Activated CD8-positive, alpha-beta memory T cell treated with anti-CD3 and anti-CD28 coated beads for 36 hours (primary cell): ENCODE measurements around the gene SLC38A9. TPM values are rescaled to one million over a fixed set of nuclear protein-coding genes. Genes with fewer than 3 reads are reported as not detected.

Experiments used
- CTCF ChIA-PET: fragments of 350-600 bp; sonication (Branson Sonifier 250); formaldehyde crosslinking; loops from one replicate; lab custom pipeline; 2021; ENCODE audit warnings: antibody characterized with exemption; lab: Charles Lee
- POLR2A ChIA-PET: fragments of 350-600 bp; sonication (Branson Sonifier 250); formaldehyde crosslinking; loops from one replicate; lab custom pipeline; 2021; ENCODE audit warnings: antibody characterized with exemption; lab: Charles Lee
- total RNA-seq, 2 experiments: library from RNA; stranded (reverse); gene quantifications; one replicate each; pipeline ENCODE4 v1.2.3, GENCODE V29; 2021

The SLC38A9 gene
- total RNA-seq, 2 experiments from 2014 or later = 19.2 to 21.2 TPM

DNA sequence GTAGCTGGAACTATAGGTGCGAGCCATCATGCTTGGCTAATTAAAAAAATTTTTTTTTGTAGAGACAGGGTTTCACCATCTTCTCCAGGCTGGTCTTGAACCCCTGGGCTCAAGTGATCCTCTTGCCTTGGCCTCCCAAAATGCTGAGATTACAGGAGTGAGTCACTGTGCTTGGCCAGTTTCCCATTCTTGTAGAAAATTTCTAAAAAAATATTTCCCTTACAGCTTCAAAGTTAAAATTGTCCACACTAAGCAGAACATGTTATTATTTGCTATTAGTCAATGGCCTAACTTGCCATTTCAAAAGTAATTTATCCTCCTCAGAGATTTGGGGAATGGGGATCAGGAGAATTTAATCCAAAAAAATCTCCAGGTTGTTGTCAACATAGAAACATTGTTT is 40.1 kb downstream of the SLC38A9 start:
- POLR2A ChIA-PET = no interaction called here
- CTCF ChIA-PET = no interaction called here

DNA sequence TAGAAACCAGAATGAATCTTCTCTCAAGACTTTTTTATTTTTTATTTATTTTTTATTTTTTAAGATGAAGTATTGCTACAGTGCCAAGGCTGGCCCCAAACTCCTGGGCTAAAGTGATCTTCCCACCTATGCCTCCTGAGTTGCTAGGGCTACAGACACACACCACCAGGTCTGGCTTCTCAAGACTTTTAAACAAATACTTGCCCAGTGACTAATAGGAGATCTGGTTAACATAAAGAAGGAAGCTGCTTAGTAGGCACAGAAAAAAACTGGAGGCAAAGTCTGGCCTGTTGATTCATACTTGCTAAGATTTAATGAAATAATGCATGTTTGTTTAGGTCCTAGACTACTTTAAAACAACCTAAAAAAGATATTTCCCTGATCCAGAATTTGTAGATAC is 43.8 kb downstream of the SLC38A9 start:
- CTCF ChIA-PET = no interaction called here

DNA sequence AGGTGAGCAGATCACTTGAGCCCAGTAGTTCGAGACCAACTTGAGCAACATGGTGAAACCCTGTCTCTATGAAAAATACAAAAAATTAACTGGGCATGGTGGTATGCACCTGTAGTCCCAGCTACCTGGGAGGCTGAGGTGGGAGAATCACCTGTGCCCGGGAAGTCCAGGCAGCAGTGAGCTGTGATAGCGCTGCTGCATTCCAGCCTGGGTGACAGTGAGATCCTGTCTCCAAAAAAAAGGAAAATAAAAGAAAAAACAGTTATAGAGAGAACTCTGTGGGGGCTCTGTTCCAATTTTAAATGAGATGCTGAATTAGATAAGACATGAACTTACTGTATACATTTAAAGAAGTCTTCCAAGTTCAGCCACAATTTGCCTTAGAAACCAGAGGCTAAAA is 44.2 kb downstream of the SLC38A9 start:
- CTCF ChIA-PET = no interaction called here
- POLR2A ChIA-PET = no interaction called here

More for the DNA sequence above, 43.8 kb downstream of the SLC38A9 start:
- POLR2A ChIA-PET = no interaction called here

DNA sequence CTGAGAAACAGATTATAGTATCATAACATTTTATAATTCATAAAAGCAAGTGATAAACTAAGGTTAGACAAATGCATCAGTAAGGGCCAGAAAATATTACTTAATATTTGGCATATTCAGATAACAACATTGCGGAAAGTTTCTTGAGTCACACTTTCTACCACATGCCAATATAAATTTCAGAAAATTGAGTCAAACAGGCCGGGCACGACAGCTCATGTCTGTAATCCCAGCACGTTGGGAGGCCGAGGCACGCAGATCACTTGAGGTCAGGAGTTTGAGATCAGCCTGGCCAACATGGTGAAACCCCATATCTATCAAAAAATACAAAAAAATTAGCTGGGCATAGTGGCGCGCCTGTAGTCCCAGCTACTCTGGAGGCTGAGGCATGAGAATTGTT is 47.1 kb downstream of the SLC38A9 start:
- ChIA-PET POLR2A (interaction anchor here (0.7 kb wide), 1 partner anchor 11 kb away, joined by 4 read pairs; no protein-coding TSS in a partner anchor), CTCF (no interaction called here)

DNA sequence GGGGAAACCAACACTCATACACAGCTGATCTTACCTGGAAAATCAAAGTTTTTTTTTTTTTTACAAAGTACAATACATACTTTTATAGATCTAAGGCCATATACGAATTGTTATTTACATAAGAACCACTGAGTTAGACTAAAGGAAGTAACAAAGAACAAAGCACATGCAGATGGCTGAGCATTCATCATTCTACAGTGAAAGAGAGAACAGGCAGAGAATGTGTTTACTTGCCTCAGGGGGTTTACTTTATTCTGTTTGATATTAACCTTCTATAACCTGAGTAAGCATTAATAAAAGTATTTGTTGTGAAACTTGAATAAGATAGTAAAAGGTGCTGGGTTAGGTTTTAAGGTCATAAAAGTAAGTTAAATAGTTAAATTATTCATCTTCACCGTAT is 54.7 kb downstream of the SLC38A9 start:
- CTCF ChIA-PET = no interaction called here
- POLR2A ChIA-PET = no interaction called here

DNA sequence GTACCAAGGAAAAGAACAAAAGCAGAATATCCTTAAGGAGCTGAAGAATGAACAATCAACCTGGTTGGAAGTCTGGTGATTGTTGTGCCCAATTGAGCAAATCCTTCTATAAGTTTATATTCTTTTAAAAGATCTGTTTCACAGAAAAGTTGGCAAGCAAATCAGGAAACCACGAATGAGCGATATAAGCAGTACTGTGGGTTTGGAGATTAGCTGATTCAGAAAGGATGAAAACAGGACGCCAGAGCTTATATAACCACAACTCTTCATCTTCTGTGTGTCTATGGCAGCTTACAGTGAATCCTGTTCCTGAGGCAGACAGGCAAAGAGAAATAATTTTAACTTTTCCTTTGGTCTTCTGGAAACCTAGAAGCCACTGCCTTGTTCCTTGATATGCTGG is 61.7 kb downstream of the SLC38A9 start:
- POLR2A ChIA-PET = no interaction called here
- CTCF ChIA-PET = no interaction called here

DNA sequence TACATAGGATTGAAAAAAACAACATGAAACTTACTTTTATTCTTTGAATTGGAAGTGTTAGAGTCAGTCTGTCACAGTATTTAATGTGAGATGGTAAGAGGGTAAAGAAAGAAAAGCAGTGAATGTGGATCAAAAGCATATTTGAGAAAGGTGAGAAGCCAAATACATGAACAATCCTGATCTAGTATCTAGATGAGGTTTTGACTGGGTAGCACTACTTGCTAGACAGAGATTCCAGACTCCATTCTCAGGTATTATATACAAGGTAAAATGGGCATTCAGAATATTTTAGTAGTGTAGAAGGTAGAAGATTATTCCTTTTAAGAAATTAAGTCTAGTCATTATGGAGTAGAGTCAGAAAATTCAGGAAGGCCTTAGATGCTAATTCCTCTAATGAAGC is 62.2 kb downstream of the SLC38A9 start:
- ChIA-PET CTCF (no interaction called here), POLR2A (no interaction called here)

DNA sequence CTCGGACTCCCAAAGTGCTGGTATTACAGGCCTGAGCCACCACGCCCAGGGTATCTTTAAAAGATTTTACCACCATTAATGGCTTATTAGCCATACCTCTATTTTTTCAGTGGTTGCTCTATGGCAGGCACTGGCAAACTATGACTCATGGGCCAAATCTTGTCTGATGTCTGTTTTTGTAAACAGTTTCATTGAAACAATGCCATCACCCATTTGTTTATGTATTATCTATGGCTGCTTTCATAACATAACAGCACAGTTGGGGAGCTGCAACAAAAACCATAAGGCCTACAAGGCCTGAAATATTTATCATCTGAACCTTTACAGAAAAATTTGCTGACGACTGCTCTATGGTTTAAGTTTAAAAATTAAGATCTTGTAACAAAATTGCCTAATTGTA is 66.8 kb downstream of the SLC38A9 start:
- CTCF ChIA-PET = no interaction called here
- POLR2A ChIA-PET = no interaction called here

DNA sequence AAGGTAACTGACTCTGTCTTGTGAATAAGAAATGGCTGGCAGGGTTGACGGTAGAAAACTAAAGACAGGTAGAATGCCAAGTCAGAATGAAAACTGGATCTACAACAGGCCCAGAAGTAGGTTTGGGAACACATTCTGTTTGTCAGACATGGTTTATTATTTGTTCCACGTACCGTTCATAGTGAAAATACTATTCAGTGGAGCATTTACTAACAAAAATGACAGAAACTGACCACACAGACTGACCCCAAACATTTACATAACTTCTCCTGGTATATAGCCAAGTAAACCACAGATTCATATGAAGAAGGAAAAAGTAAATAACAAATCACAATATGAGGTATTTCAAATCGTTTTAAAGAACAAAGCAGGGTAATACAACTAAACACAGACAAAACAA is 73.7 kb downstream of the SLC38A9 start:
- POLR2A ChIA-PET = no interaction called here
- CTCF ChIA-PET = no interaction called here

DNA sequence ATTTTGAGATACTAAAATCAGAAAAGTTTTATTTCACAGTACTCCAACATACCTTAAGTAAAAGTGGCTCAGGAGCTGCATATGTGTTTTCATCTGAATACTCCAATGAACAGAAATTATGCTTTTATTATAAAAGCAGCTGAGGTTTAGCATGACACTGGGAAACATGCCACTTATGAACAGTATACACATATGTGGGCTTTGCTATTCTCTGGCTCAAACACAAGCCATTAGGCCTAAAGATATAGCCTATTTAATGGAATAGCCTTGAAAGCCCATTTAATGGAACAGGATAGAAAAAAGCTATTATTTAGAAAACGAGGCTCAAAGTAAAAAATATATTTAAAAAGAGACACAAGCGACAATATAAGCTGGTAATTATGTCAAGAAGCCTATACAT is 74.1 kb downstream of the SLC38A9 start:
- CTCF ChIA-PET = no interaction called here

DNA sequence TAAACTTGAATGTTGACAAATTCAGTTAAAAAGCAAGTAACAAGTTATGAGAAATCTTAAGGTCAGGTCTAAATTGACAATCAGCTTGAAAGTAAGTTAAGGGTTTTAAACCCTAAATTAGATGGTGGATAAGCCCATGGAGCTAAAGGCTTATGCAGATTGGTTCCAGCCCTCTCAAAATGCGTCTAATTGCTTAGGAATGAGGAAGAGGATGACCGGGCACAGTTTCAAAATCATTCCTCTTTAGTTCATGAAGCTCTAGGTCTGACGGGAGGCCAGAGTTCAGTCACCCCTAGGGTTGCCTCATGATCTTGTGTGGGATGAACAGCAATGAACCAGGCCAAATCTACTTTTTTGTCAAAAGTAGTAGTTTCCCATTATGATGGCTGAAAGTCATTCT is 75.4 kb downstream of the SLC38A9 start:
- ChIA-PET CTCF (no interaction called here), POLR2A (interaction anchor here (0.6 kb wide), 1 partner anchor 15 kb away, joined by 3 read pairs; no protein-coding TSS in a partner anchor)

More for the DNA sequence above, 74.1 kb downstream of the SLC38A9 start:
- POLR2A ChIA-PET = no interaction called here

DNA sequence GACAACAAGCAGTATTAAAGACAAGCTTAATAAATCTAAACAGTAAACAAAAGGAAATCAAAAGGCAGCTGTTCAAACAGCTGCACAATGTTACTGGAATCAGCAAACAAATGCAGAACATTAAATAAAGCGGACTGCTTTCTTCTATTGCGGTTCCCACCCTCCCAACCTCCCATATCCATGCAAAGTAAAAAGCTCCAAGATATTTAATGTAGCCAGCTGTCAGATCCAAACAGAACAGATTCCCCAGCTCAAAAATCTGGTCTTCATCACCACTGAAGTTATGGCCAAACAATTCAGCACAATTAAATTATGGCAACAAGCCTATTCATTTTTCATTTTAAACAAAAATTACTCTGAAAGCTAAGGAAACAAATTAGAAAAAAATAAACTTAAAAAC is 75.9 kb downstream of the SLC38A9 start:
- ChIA-PET POLR2A (no interaction called here), CTCF (interaction anchor here (0.6 kb wide), 1 partner anchor 15 kb away, joined by 3 read pairs; no protein-coding TSS in a partner anchor)

DNA sequence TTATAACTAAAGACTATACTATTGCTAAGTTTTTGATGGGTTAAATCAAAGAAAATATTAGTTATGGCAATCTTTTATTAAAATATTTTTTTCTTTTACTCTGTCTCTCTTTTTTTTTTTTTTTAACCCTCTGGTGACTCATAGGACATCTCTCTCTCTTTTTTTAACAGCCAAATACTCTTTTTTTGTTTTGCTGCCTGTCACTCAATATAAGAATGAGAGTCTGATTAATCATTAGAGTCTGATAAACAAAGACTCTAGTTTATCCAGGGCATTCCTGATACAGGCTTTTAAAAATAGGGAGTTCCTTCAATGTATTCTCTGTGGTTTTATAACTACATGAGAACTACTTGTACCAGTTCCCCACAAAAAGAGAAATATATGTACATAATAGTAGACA is 77.3 kb downstream of the SLC38A9 start:
- CTCF ChIA-PET = no interaction called here
- POLR2A ChIA-PET = no interaction called here

DNA sequence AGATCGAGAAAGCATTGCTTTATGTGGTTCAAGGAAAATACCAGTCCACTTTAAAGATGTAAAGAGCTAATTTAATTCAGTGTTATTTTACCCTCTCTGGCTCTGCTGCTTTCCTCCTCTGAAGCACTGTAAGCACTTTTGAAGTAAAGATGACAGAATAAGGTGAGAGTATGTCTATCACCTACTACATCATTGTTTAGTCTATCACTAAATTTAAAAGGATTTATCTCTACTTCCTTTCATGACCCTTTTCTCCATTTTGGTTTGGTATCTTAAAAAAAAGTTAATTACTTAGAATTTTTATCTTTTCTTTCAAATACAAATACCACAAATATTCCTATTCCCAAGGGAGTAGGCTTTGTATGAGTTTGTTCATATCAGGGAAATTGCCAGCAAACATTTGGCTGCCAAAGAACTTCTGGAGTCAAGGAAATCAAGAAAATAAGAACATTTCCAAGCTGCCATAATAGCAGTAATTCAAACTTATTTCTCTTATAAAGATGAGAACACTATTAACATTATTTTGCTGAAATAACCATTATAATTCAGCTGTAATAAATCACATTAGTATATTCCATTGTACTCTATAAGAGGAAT is 77.8 kb downstream of the SLC38A9 start:
- CTCF ChIA-PET = no interaction called here
- POLR2A ChIA-PET = no interaction called here

DNA sequence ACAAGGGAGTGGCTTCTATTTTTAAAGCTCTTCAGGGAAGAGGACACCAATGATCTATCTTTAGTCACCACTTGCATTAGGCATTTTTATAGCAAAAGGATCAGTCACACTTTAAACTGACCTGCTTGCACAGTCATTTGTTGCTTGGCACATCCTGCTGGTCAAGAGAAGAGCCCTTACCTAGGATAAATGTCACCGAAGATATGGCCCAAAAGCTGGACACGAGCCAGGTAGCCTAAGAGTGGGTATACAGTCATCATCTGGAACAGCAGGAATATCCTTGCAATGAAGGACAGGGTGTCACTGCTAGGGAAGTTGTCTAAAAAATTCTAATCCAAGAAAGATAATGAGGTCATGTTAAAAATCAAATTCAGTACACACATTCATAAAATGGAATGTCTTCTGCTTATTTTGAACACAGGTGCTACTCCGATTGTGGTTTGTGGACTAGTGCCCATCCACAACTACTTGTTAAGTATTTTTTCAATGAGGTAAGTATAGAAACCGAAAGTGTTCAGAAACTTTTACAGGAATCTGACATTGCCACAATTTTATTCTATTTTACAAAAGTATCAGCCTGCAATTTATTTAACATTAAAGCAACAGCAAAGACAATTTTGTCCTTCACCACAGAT is 78.4 kb downstream of the SLC38A9 start:
- ChIA-PET POLR2A (no interaction called here), CTCF (no interaction called here)

DNA sequence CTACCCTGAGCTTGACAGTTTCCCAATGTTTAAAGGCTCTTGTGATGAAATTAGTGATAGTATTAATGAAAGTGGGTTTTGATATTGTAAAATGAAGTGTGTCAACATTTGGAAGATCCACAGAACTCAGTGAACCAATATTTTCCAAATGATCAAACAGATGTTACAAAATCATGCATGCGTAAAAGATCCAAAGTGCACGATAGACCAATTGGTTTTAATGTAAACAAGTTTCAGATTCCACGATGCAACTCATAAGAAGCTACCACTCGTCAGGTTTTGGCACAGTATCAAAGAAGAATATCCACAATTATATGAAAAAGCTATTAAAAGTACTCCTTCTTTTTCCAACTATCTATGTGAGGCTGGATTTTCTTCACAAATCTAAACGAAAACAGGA is 82.3 kb downstream of the SLC38A9 start:
- ChIA-PET CTCF (no interaction called here), POLR2A (no interaction called here)

DNA sequence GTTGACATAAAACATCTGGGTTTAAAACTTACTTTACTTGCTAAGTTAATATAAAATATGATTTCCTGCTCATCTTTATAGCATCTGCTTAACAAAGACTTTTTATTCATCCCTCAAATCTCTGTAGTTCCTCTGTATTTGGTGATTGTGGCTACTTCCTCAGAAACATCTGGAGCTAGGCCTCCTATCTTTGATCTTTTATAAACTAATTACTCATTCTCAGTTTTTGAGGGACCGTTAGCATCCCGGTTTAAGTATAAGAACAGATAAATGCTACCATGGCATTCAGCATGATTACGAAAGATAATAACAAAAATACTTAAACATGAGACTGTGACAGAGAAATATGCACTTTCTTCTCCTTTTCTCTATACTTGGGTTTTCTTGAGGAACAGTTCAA is 85.3 kb downstream of the SLC38A9 start:
- ChIA-PET CTCF (interaction anchor here (0.6 kb wide), 1 partner anchor 281 kb away, joined by 3 read pairs; no protein-coding TSS in a partner anchor), POLR2A (no interaction called here)

DNA sequence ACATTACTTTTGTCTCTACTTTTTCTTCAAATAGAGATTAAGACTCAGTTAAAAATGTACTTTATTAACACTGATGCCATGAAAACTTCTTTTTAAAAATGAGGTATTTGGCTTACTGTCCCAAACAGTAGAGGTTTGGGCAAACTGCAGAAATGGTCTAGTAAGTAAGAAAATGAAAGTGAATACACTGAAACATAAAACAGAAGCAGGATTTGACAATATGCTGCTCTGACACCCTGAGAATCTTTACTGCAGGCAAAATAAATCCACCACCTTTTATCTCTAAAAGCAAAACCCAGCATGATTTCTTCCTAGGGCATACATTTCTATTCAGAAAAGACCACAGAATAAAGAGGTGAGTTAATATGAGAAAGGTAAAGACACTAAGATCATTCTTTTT is 86.2 kb downstream of the SLC38A9 start:
- ChIA-PET POLR2A (no interaction called here), CTCF (no interaction called here)

DNA sequence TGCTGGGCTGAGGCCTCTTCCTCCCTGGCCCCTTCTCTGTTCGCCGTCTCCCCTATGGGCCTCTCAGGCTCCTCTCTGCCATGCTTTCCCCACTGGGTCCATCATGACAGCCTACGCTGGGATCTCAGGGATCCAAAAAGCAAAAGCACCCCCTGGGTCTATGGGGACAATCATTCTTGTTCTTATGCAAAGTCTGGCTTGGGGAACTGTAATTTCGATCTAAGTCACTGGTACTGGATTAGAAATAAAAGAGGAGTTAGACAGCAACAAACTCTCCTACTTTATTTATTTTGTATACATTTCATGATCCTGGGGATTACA is 86.6 kb downstream of the SLC38A9 start:
- ChIA-PET CTCF (no interaction called here), POLR2A (no interaction called here)

DNA sequence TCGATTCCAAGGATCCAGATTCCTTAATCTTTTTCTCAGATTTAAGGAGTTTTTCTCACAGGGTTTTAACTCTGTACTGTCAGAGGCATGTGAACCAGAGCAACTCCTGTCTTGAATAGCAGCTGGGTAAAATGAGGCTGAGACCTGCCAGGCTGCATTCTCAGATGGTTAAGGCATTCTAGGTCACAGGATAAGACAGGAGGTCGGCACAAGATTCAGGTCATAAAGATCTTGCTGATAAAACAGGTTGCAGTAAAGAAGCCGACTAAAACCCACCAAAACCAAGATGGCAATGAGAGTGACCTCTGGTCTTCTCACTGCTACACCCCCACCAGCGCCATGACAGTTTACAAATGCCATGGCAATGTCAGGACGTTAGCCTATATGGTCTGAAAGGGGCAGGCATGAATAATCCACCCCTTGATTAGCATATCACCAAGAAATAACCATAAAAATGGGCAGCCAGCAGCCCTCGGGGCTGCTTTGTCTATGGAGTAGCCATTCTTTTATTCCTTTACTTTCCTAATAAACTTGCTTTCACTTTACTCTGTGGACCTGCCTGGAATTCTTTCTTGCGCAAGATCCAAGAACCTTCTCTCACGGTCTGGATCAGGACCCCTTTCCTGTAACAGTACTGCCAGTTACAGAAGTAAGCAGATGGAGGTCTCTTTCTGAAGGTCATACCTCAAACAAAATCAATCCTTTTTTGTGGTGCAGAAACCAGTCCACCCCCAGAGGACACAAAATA is 87.1 kb downstream of the SLC38A9 start:
- ChIA-PET CTCF (no interaction called here), POLR2A (no interaction called here)

DNA sequence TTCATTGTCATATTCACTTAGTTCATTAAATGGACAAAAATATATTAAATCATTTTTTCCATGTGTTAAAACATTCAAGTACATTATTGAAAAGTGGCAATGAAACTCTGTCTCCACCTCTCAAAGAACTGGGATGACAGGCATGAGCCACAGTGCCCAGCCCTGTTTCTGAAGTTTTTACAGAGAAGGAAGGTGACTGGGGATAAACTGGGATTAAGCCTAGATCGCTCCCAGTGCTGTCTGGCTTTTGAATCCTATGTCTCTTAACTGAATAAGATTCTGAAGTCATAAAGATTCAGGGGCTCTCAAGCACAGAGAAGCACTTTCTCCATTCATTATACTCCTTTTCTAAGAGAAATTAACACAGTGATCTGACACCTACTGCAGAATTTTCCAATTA is 88.3 kb downstream of the SLC38A9 start:
- ChIA-PET POLR2A (no interaction called here), CTCF (no interaction called here)
